ENCODE measurements around the gene EDN3.

The EDN3 gene

DNA sequence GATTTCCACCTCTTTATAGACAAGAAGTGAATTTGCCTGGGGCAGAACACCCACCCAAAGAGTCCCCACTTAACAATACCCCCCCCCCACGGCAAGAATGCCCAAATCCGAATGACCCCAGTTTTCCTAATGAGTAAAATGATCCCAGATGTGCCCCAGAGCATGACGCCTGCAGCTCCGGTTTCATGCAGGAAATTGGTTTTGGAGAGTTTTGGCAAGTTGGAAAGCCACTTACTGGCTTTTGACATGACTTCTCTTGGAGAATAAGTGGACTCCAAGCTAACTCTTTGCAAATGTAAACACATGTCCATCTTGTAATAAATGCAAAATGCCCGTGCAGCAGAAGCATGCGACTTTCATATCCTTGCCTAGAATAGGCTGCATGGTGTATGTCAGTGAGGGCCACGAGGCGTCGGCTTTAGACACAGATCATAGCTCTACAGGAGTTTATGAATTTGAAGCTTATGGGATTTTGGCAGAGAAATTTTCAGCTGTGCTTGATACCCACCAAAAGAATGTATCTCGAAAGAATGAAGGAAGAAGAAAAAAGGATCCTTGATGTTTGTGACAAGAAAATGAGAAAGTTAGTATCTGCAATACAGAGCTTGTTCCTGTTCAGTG lies 24.2 kb downstream of the EDN3 start:
- H3K4me3 ChIP-seq (ENCODE audit: low read depth, low read length), result no peak overlapping the region
- TF ChIP-seq, protein P1, sequence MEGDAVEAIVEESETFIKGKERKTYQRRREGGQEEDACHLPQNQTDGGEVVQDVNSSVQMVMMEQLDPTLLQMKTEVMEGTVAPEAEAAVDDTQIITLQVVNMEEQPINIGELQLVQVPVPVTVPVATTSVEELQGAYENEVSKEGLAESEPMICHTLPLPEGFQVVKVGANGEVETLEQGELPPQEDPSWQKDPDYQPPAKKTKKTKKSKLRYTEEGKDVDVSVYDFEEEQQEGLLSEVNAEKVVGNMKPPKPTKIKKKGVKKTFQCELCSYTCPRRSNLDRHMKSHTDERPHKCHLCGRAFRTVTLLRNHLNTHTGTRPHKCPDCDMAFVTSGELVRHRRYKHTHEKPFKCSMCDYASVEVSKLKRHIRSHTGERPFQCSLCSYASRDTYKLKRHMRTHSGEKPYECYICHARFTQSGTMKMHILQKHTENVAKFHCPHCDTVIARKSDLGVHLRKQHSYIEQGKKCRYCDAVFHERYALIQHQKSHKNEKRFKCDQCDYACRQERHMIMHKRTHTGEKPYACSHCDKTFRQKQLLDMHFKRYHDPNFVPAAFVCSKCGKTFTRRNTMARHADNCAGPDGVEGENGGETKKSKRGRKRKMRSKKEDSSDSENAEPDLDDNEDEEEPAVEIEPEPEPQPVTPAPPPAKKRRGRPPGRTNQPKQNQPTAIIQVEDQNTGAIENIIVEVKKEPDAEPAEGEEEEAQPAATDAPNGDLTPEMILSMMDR (IDR thresholded peaks at IDR 0.05; ENCODE audit: borderline replicate concordance, insufficient read depth, low read depth, low read length), result no peak

DNA sequence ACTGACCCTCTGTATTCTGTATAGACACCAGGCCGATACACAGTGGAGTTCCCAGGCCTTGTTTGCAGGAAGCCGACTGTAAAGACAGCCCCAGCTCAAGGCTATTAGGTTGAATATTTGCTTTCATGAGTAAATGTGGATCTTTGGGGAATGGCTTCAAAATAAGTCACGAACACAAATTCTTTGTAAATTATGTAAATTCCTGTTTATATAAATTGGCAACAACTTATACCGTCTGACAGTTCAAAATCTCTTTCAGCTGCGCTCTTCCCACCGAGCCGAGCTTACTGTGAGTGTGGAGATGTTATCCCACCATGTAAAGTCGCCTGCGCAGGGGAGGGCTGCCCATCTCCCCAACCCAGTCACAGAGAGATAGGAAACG lies 24.7 kb downstream of the EDN3 start:
- no peak overlapping the region for H3K4me3 ChIP-seq (ENCODE audit: low read depth, low read length)
- TF ChIP-seq, protein P1 (IDR thresholded peaks at IDR 0.05; ENCODE audit: borderline replicate concordance, insufficient read depth, low read depth, low read length), result no peak

DNA sequence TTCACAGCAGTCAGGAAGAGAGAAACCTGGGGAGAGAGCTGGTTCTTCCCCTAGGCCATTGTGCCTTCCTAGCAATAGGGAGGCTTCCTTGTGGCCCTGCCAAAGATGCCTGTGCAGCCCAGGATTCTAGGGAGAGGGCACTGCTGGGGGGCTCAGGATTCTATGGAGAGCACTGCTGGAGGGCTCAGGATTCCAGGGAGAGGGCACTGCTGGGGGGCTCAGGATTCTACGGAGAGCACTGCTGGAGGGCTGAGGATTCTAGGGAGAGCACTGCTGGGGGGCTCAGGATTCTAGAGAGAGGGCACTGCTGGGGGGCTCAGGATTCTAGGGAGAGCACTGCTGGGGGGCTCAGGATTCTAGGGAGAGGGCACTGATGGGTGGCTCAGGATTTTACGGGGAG lies 25.8 kb downstream of the EDN3 start:
- TF ChIP-seq, protein P1 (IDR thresholded peaks at IDR 0.05; ENCODE audit: borderline replicate concordance, insufficient read depth, low read depth, low read length), result no peak
- no peak overlapping the region for H3K4me3 ChIP-seq (ENCODE audit: low read depth, low read length)

DNA sequence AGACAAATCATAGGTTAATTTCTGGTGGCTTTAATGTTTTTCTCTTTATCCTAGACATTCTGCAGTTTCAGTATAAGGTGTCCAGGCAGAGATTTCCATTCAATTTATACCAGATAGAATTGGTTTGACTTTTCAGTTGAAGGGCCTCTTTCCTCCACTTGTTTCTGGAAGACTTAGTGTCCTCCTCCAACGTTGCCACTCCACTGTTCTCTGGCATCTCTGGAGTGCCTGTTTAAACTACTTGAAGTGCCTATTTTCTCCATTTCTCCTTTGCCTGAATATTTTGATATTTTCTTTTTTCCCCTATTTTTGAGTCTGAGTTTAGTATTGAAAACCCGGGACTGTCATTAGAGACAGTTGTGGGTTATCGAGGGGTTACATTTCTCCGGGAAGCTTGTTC lies 27.7 kb downstream of the EDN3 start:
- TF ChIP-seq, protein P1 (IDR thresholded peaks at IDR 0.05; ENCODE audit: borderline replicate concordance, insufficient read depth, low read depth, low read length), result no peak
- no peak overlapping the region for H3K4me3 ChIP-seq (ENCODE audit: low read depth, low read length)

DNA sequence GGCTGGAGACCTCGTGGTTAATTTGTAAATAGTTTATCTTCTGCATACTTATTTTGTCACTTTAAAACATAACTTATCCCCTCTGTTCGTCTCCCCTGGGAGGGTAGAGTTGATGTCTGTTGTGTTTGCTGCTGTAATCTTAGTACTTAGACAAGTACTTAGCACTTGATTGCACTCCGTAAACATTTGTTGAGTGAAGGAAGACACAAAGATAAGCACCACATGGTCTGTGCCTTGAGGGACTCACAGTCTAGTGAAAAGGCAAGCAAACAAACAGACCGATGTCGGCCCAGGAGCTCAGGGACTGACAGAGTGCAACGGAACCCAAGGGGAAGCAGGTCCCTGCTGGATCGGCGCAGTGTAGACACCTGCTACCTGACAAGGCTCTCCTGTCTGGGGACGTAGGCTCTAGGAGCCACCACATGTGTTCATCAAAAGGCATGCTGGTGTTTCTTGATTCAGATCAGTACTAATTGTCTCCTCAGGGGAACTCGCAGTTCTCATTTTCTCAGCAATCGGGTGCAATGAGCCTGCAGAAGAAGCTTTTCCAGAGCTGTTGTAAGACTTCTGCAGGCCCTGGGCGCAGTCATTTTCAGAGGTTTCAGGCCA lies 31.4 kb downstream of the EDN3 start:
- TF ChIP-seq, protein P1 (IDR thresholded peaks at IDR 0.05; ENCODE audit: borderline replicate concordance, insufficient read depth, low read depth, low read length), result no peak
- no peak overlapping the region for H3K4me3 ChIP-seq (ENCODE audit: low read depth, low read length)

DNA sequence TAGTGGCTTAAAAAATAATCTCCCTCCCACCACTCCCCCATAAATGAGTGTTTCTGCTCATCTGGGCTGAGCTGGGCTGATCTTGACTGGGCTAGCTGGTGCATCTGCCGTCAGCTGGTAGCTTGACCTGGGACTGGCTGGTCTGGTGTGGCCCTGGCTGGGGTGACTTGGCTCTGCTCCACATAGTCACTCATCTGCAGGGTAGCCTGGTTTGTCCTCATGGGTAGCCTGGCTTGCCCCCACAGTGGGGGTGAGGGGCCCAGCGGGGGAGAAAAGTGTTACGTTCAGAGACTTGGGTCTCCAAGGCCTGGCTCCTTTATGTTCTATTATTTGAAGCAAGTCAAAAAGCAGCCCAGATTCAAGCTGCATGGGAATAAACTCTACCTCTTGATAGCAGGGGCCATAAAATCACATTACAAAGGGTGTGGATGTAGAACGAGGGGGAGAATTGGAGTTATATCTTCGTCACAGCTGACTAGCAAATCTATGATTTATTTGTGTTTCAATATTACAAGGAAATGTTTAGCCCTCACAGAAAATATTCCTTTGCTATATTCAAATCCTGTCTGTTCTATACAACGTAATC lies 32.9 kb downstream of the EDN3 start:
- TF ChIP-seq, protein P1 (IDR thresholded peaks at IDR 0.05; ENCODE audit: borderline replicate concordance, insufficient read depth, low read depth, low read length), result no peak
- no peak overlapping the region for H3K4me3 ChIP-seq (ENCODE audit: low read depth, low read length)

DNA sequence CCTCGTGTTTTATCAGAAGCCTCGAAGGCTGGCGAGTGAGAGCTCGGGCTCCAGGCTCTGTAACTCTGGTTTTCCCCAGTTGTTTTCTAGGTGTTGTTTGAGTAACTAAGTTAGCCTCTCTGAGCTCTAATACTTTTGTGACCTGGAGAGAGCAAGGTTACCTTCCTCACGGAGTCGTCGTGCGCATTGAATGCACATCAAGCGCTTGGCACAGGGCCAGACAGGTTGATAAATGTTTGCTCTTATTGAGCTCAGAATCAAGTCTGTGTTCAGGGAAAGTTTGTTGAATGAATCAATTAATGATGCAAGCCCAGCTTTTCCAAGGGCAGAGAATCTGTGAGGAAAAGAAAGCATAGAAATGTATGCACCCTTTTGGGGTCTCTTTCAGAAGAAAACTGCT lies 33.5 kb downstream of the EDN3 start:
- TF ChIP-seq, protein P1 (IDR thresholded peaks at IDR 0.05; ENCODE audit: borderline replicate concordance, insufficient read depth, low read depth, low read length), result no peak
- H3K4me3 ChIP-seq (ENCODE audit: low read depth, low read length), result no peak overlapping the region

All from GM12875 (cell line).